ENCODE data around the gene FBRS.

The FBRS gene

GRCh38 chr16:30657866-30658730 lies at the start of gene FBRS:
FBRS (plus strand) TSS chr16:30658431; CDS start chr16:30659519, 1,088 bp downstream.
- Histone ChIP-seq H3K27ac (ENCODE audit: low read length) (peak within 1 kb of the TSS; percentile 98), H3K9ac (ENCODE audit: low read length) (peak within 1 kb of the TSS; percentile 98), H3K9me3 (ENCODE audit: insufficient read depth, low read length) (no peaks in the 10 kb centered on the region), H4K20me1 (ENCODE audit: insufficient read depth, low read length) (peaks cover 16% of the 10 kb centered on the region), H3K4me2 (ENCODE audit: low read length) (peak within 1 kb of the TSS; percentile 97), H3K36me3 (replicated peaks; ENCODE audit: low read depth, low read length) (peaks cover 46% of the 10 kb centered on the region), H3K4me3 (ENCODE audit: low read length) (peak within 1 kb of the TSS; percentile 86), H3K4me1 (ENCODE audit: low read length) (peaks cover 29% of the 10 kb centered on the region), H3K27me3 (ENCODE audit: low read depth, low read length) (no peaks in the 10 kb centered on the region), H3K79me2 (ENCODE audit: low read length) (peaks cover 42% of the 10 kb centered on the region), H2AFZ (ENCODE audit: low read depth, low read length) (peak within 1 kb of the TSS; percentile 62; the same call in 1 of the 2 replicates)
- TF ChIP-seq EZH2phosphoT487 (IDR thresholded peaks at IDR 0.05; ENCODE audit: low read depth) (no peak), CTCF (IDR thresholded peaks at IDR 0.05; ENCODE audit: low read depth, low read length) (peak; percentile 83)

- Histone ChIP-seq H3K4me3 (ENCODE audit: low read length) (peak overlapping the region; percentile 88), H3K79me2 (ENCODE audit: low read length) (peaks cover 13% of the 10 kb centered on the region), H3K27me3 (ENCODE audit: low read depth, low read length) (no peaks in the 10 kb centered on the region), H3K36me3 (replicated peaks; ENCODE audit: low read depth, low read length) (peaks cover 12% of the 10 kb centered on the region), H2AFZ (ENCODE audit: low read depth, low read length) (peak overlapping the region; percentile 80), H3K4me2 (ENCODE audit: low read length) (peak overlapping the region; percentile 92), H3K9me3 (ENCODE audit: insufficient read depth, low read length) (no peaks in the 10 kb centered on the region), H4K20me1 (ENCODE audit: insufficient read depth, low read length) (no peaks in the 10 kb centered on the region), H3K4me1 (ENCODE audit: low read length) (peaks cover 12% of the 10 kb centered on the region), H3K27ac (ENCODE audit: low read length) (peak overlapping the region; percentile 66), H3K9ac (ENCODE audit: low read length) (peak overlapping the region; percentile 95)
- TF ChIP-seq CTCF (IDR thresholded peaks at IDR 0.05; ENCODE audit: low read depth, low read length) (no peak), EZH2phosphoT487 (IDR thresholded peaks at IDR 0.05; ENCODE audit: low read depth) (no peak)
These were observed 49.0 kb upstream of the FBRS start for GRCh38 chr16:30609002-30609925.

- Histone ChIP-seq H3K9me3 (ENCODE audit: insufficient read depth, low read length) (no peaks in the 10 kb centered on the region), H4K20me1 (ENCODE audit: insufficient read depth, low read length) (no peaks in the 10 kb centered on the region), H3K27me3 (ENCODE audit: low read depth, low read length) (no peaks in the 10 kb centered on the region), H3K79me2 (ENCODE audit: low read length) (peaks cover 13% of the 10 kb centered on the region), H3K27ac (ENCODE audit: low read length) (peak within 1 kb of the TSS; percentile 66), H2AFZ (ENCODE audit: low read depth, low read length) (peak within 1 kb of the TSS; percentile 89), H3K9ac (ENCODE audit: low read length) (peak within 1 kb of the TSS; percentile 95), H3K4me1 (ENCODE audit: low read length) (peaks cover 14% of the 10 kb centered on the region), H3K4me2 (ENCODE audit: low read length) (peak within 1 kb of the TSS; percentile 92), H3K4me3 (ENCODE audit: low read length) (peak within 1 kb of the TSS; percentile 88), H3K36me3 (replicated peaks; ENCODE audit: low read depth, low read length) (peaks cover 5% of the 10 kb centered on the region)
- TF ChIP-seq CTCF (IDR thresholded peaks at IDR 0.05; ENCODE audit: low read depth, low read length) (0 out of 2 replicates have a peak, but pooled peaks have one; percentile 18), EZH2phosphoT487 (IDR thresholded peaks at IDR 0.05; ENCODE audit: low read depth) (no peak)
These were observed 48.0 kb upstream of the FBRS start, which contains the start of gene ZNF689 for GRCh38 chr16:30609926-30610839. ZNF689 (minus strand) TSS chr16:30610389; CDS start chr16:30610041, 348 bp downstream.

All from OCI-LY3 (cell line).